ENCODE measurements around the gene PACSIN1.

PACSIN1 gene

GRCh38 chr6:34574647-34575293 lies 108.9 kb downstream of the PACSIN1 start:
- Histone ChIP-seq H3K27me3 (ENCODE audit: low read length) (no peaks in the 10 kb centered on the region), H3K9me2 (replicated peaks; ENCODE audit: insufficient read depth, low read length) (no peaks in the 10 kb centered on the region), H3K36me3 (ENCODE audit: low read length) (no peaks in the 10 kb centered on the region), H4K20me1 (ENCODE audit: low read depth, low read length) (no peaks in the 10 kb centered on the region), H2AFZ (ENCODE audit: low read depth, low read length, severe bottlenecking) (no peak overlapping the region), H3K79me2 (ENCODE audit: insufficient read depth, low read length) (no peaks in the 10 kb centered on the region), H3K9me3 (ENCODE audit: insufficient read depth, low read length) (no peaks in the 10 kb centered on the region), H3F3A (ENCODE audit: insufficient read depth) (no peaks in the 10 kb centered on the region), H3K27ac (ENCODE audit: low read depth, low read length) (no peak overlapping the region), H3K4me3 (ENCODE audit: insufficient read depth, low read length, poor library complexity, severe bottlenecking) (no peak overlapping the region), H3K9ac (ENCODE audit: low read length) (no peak overlapping the region), H3K4me2 (ENCODE audit: low read depth, low read length, poor library complexity, severe bottlenecking) (no peak overlapping the region)
- TF ChIP-seq EZH2phosphoT487 (conservative IDR thresholded peaks at IDR 0.05; ENCODE audit: low read length) (no peak), CTCF (IDR thresholded peaks at IDR 0.05; ENCODE audit: insufficient read depth, low read length, poor library complexity, severe bottlenecking) (no peak)

DNA sequence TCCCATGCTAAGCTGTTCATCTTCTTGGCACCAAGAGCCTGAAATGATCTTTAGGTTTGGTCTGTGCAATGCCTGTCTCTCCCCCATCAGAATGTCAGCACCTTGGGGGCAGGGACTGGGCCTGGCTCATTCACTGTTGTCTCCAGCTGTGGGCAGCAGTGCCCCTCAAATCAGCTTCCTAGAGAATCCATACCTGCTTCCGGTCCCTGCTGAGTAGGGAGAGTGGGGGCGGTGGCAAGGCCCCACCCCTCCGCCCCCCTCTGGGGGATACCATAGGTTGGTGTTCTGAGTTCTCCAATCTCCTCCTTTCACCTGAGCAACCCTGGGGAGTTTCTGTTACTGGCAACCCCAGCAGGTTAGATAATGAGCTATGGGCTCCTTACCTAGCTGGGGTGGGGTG lies 109.5 kb downstream of the PACSIN1 start:
- Histone ChIP-seq H3K9me3 (ENCODE audit: insufficient read depth, low read length) (no peaks in the 10 kb centered on the region), H3K4me3 (ENCODE audit: insufficient read depth, low read length, poor library complexity, severe bottlenecking) (no peak overlapping the region), H3K9ac (ENCODE audit: low read length) (no peak overlapping the region), H3K27ac (ENCODE audit: low read depth, low read length) (no peak overlapping the region), H3K4me2 (ENCODE audit: low read depth, low read length, poor library complexity, severe bottlenecking) (no peak overlapping the region), H3K79me2 (ENCODE audit: insufficient read depth, low read length) (no peaks in the 10 kb centered on the region), H3K27me3 (ENCODE audit: low read length) (no peaks in the 10 kb centered on the region), H2AFZ (ENCODE audit: low read depth, low read length, severe bottlenecking) (no peak overlapping the region), H3K36me3 (ENCODE audit: low read length) (no peaks in the 10 kb centered on the region), H3K9me2 (replicated peaks; ENCODE audit: insufficient read depth, low read length) (no peaks in the 10 kb centered on the region), H4K20me1 (ENCODE audit: low read depth, low read length) (no peaks in the 10 kb centered on the region), H3F3A (ENCODE audit: insufficient read depth) (no peaks in the 10 kb centered on the region)
- no peak for TF ChIP-seq EZH2phosphoT487 (conservative IDR thresholded peaks at IDR 0.05; ENCODE audit: low read length)
- TF ChIP-seq CTCF (IDR thresholded peaks at IDR 0.05; ENCODE audit: insufficient read depth, low read length, poor library complexity, severe bottlenecking), result no peak

- Histone ChIP-seq H4K20me1 (ENCODE audit: low read depth, low read length) (no peaks in the 10 kb centered on the region), H2AFZ (ENCODE audit: low read depth, low read length, severe bottlenecking) (no peak overlapping the region), H3K27me3 (ENCODE audit: low read length) (no peaks in the 10 kb centered on the region), H3K9me3 (ENCODE audit: insufficient read depth, low read length) (no peaks in the 10 kb centered on the region), H3K9ac (ENCODE audit: low read length) (no peak overlapping the region), H3K79me2 (ENCODE audit: insufficient read depth, low read length) (no peaks in the 10 kb centered on the region), H3K27ac (ENCODE audit: low read depth, low read length) (no peak overlapping the region), H3K4me3 (ENCODE audit: insufficient read depth, low read length, poor library complexity, severe bottlenecking) (no peak overlapping the region), H3F3A (ENCODE audit: insufficient read depth) (no peaks in the 10 kb centered on the region), H3K9me2 (replicated peaks; ENCODE audit: insufficient read depth, low read length) (no peaks in the 10 kb centered on the region), H3K36me3 (ENCODE audit: low read length) (no peaks in the 10 kb centered on the region), H3K4me2 (ENCODE audit: low read depth, low read length, poor library complexity, severe bottlenecking) (no peak overlapping the region)
- TF ChIP-seq EZH2phosphoT487 (conservative IDR thresholded peaks at IDR 0.05; ENCODE audit: low read length) (no peak), CTCF (IDR thresholded peaks at IDR 0.05; ENCODE audit: insufficient read depth, low read length, poor library complexity, severe bottlenecking) (no peak)
Measured at GRCh38 chr6:34576286-34576955, 110.5 kb downstream of the PACSIN1 start.

Data from SU-DHL-6 (cell line).